H9 (cell line): Measurements from ENCODE around the gene SPTLC1. TPM values are rescaled to one million over a fixed set of nuclear protein-coding genes. Genes with fewer than 3 reads are reported as not detected.

Experiments
- DNase-seq: peaks from one replicate; pipeline ENCODE4 v3.0.0-alpha.2; 2017
- H2AFZ ChIP-seq: one replicate; pipeline ENCODE4 v1.6.1; 2013; ENCODE audit warnings: mild to moderate bottlenecking, low read length, control low read depth, moderate library complexity
- H2AK5ac ChIP-seq: 2 replicates; pipeline ENCODE4 v1.6.1; 2013; ENCODE audit warnings: low read length, control low read depth, mixed read lengths; ENCODE audit not compliant: insufficient read length
- H2BK120ac ChIP-seq: one replicate; pipeline ENCODE4 v1.6.1; 2013; ENCODE audit warnings: low read depth, mild to moderate bottlenecking, low read length, control low read depth, inconsistent platforms; ENCODE audit not compliant: poor library complexity, severe bottlenecking
- H2BK12ac ChIP-seq: 2 replicates; pipeline ENCODE4 v1.6.1; 2013; ENCODE audit warnings: low read length, control low read depth, mixed read lengths, low read depth; ENCODE audit not compliant: insufficient read length
- H2BK15ac ChIP-seq: 2 replicates; pipeline ENCODE4 v1.6.1; 2013; ENCODE audit warnings: low read depth, low read length, control low read depth
- H2BK20ac ChIP-seq: one replicate; pipeline ENCODE4 v1.6.1; 2013; ENCODE audit warnings: low read depth, mild to moderate bottlenecking, low read length, control low read depth, inconsistent platforms; ENCODE audit not compliant: poor library complexity, severe bottlenecking
- H2BK5ac ChIP-seq: 2 replicates; pipeline ENCODE4 v1.6.1; 2013; ENCODE audit warnings: low read length, control low read depth, mixed read lengths; ENCODE audit not compliant: insufficient read length
- H3K14ac ChIP-seq: 2 replicates; pipeline ENCODE4 v1.6.1; 2013; ENCODE audit warnings: low read length, control low read depth; ENCODE audit not compliant: insufficient read depth
- H3K18ac ChIP-seq: 2 replicates; pipeline ENCODE4 v1.6.1; 2013; ENCODE audit warnings: low read depth, mild to moderate bottlenecking, mixed read lengths, low read length, control low read depth; ENCODE audit not compliant: insufficient read length
- H3K23ac ChIP-seq: 2 replicates; pipeline ENCODE4 v1.6.1; 2013; ENCODE audit warnings: low read length, control low read depth, mixed read lengths, low read depth; ENCODE audit not compliant: insufficient read length
- H3K23me2 ChIP-seq: 2 replicates; pipeline ENCODE4 v1.6.1; 2013; ENCODE audit warnings: low read depth, mild to moderate bottlenecking, mixed read lengths, low read length, control low read depth; ENCODE audit not compliant: insufficient read length, poor library complexity, severe bottlenecking
- H3K27ac ChIP-seq: 2 replicates; pipeline ENCODE4 v1.5.1; 2013; ENCODE audit warnings: low read length, control low read depth, mixed read lengths, low read depth; ENCODE audit not compliant: insufficient read length
- H3K27me3 ChIP-seq: 2 replicates; pipeline ENCODE4 v1.6.1; 2013; ENCODE audit warnings: low read length, control low read depth, inconsistent platforms; ENCODE audit not compliant: insufficient read depth
- H3K4ac ChIP-seq: 2 replicates; pipeline ENCODE4 v1.6.1; 2013; ENCODE audit warnings: low read depth, mild to moderate bottlenecking, control low read depth, inconsistent platforms, low read length, moderate library complexity
- H3K4me1 ChIP-seq: 2 replicates; pipeline ENCODE4 v1.6.1; 2013; ENCODE audit warnings: low read length, control low read depth, inconsistent platforms; ENCODE audit not compliant: insufficient read depth
- H3K4me2 ChIP-seq: 2 replicates; pipeline ENCODE4 v1.6.1; 2013; ENCODE audit warnings: low read length, control low read depth, mixed read lengths; ENCODE audit not compliant: insufficient read length, insufficient read depth
- H3K56ac ChIP-seq: 2 replicates; pipeline ENCODE4 v1.6.1; 2013; ENCODE audit warnings: low read depth, mild to moderate bottlenecking, mixed read lengths, low read length, control low read depth; ENCODE audit not compliant: insufficient read length
- H3K79me1 ChIP-seq: 2 replicates; pipeline ENCODE4 v1.6.1; 2013; ENCODE audit warnings: low read depth, mild to moderate bottlenecking, moderate library complexity, low read length, control low read depth, inconsistent platforms; ENCODE audit not compliant: insufficient read depth, poor library complexity, severe bottlenecking
- H3K79me2 ChIP-seq: 2 replicates; pipeline ENCODE4 v1.6.1; 2013; ENCODE audit warnings: low read length, control low read depth, inconsistent platforms; ENCODE audit not compliant: insufficient read depth
- H3K9ac ChIP-seq: 2 replicates; pipeline ENCODE4 v1.6.1; 2013; ENCODE audit warnings: low read length, control low read depth, mixed read lengths; ENCODE audit not compliant: insufficient read length; ENCODE audit errors: extremely low read depth
- H3K9me3 ChIP-seq: one replicate; pipeline ENCODE4 v1.6.1; 2013; ENCODE audit warnings: low read depth, low read length, inconsistent platforms; ENCODE audit not compliant: control insufficient read depth
- H3T11ph ChIP-seq: one replicate; pipeline ENCODE4 v1.6.1; 2013; ENCODE audit warnings: mild to moderate bottlenecking, low read length, control low read depth, inconsistent platforms
- H4K20me1 ChIP-seq: one replicate; pipeline ENCODE4 v1.6.1; 2013; ENCODE audit not compliant: control insufficient read depth, insufficient read length, insufficient read depth
- H4K5ac ChIP-seq: 2 replicates; pipeline ENCODE4 v1.6.1; 2013; ENCODE audit warnings: low read depth, mild to moderate bottlenecking, mixed read lengths, low read length, control low read depth; ENCODE audit not compliant: insufficient read length
- H4K8ac ChIP-seq: replicated peaks from 2 replicates; pipeline ENCODE4 v1.6.1; 2013; ENCODE audit warnings: low read length, control low read depth, mixed read lengths, low read depth; ENCODE audit not compliant: insufficient read length
- H4K91ac ChIP-seq: 2 replicates; pipeline ENCODE4 v1.6.1; 2013; ENCODE audit warnings: low read depth, mild to moderate bottlenecking, moderate library complexity, mixed read lengths, low read length, control low read depth; ENCODE audit not compliant: insufficient read length
- H3K27ac Mint-ChIP-seq, 3 experiments: 2 replicates in 2 of 3; 3 replicates in 1 of 3; pipeline ENCODE4 v1.8.0; 2020 to 2021; ENCODE audit warnings: mixed read lengths in 3 of 3, mild to moderate bottlenecking in 1 of 3, moderate library complexity in 1 of 3
- H3K27me3 Mint-ChIP-seq: 2 replicates; pipeline ENCODE4 v1.8.0; 2021; ENCODE audit warnings: low read depth, mild to moderate bottlenecking, moderate library complexity, mixed read lengths
- H3K36me3 Mint-ChIP-seq, 3 experiments: 2 replicates in 2 of 3; 3 replicates in 1 of 3; pipeline ENCODE4 v1.8.0; 2020 to 2021; ENCODE audit warnings: low read depth in 3 of 3, mixed read lengths in 3 of 3; ENCODE audit not compliant: insufficient read depth in 1 of 3
- H3K4me1 Mint-ChIP-seq, 2 experiments: 2 replicates each; pipeline ENCODE4 v1.8.0; 2020; ENCODE audit warnings: mixed read lengths in 2 of 2
- H3K4me3 Mint-ChIP-seq, 2 experiments: 2 replicates in 1 of 2; 3 replicates in 1 of 2; pipeline ENCODE4 v1.8.0; 2020 to 2021; ENCODE audit warnings: mild to moderate bottlenecking in 2 of 2, mixed read lengths in 2 of 2, moderate library complexity in 1 of 2
- H3K9me3 Mint-ChIP-seq, 2 experiments: 2 replicates in 1 of 2; 3 replicates in 1 of 2; pipeline ENCODE4 v1.8.0; 2020; ENCODE audit warnings: mild to moderate bottlenecking in 2 of 2, mixed read lengths in 2 of 2, moderate library complexity in 1 of 2
- CTCF ChIP-seq: fragments of 200-600 bp; sonication (generic); conservative IDR thresholded peaks from 3 replicates; pipeline ENCODE4 v1.8.0; 2021; ENCODE audit warnings: antibody characterized with exemption, mild to moderate bottlenecking
- WGBS: extraction: QIAGEN DNeasy Blood & Tissue Kit; methylation state at CpG from one replicate; pipeline ENCODE4 v1.1.7; 2013; ENCODE audit warnings: missing lambda C conversion rate, low lambda C conversion rate, mixed read lengths; ENCODE audit not compliant: insufficient read length; ENCODE audit errors: extremely low coverage; 5-methylcytosine and 5-hydroxymethylcytosine counted together
- total RNA-seq: library from RNA; stranded (reverse); gene quantifications from 2 replicates; pipeline ENCODE4 v1.2.1, GENCODE V29; 2021

The SPTLC1 gene
- total RNA-seq, 1 experiment from 2014 or later = 73.5 TPM

- Histone ChIP-seq H3K9me3 (no peaks in the 10 kb centered on the region), H3K4me1 (no peaks in the 10 kb centered on the region), H2AFZ (no peak overlapping the region), H3K27me3 (no peaks in the 10 kb centered on the region), H4K8ac (no peak overlapping the region), H3K23me2 (no peaks in the 10 kb centered on the region), H3K18ac (no peak overlapping the region), H3K9ac (no peak overlapping the region), H2BK5ac (no peak overlapping the region), H3K23ac (no peak overlapping the region), H4K91ac (no peak overlapping the region), H3T11ph (no peak overlapping the region), H3K79me2 (no peaks in the 10 kb centered on the region), H3K27ac (no peak overlapping the region), H2AK5ac (no peak overlapping the region), H3K4ac (no peak overlapping the region), H3K79me1 (no peaks in the 10 kb centered on the region), H4K5ac (no peak overlapping the region), H4K20me1 (no peaks in the 10 kb centered on the region), H2BK12ac (no peak overlapping the region), H3K56ac (no peak overlapping the region), H3K14ac (no peak overlapping the region), H2BK120ac (no peak overlapping the region), H3K4me2 (no peak overlapping the region), H2BK15ac (no peak overlapping the region), H2BK20ac (no peak overlapping the region)
- H3K36me3 Mint-ChIP-seq = no peaks in the 10 kb centered on the region
- H3K27me3 Mint-ChIP-seq = peaks cover 23% of the 10 kb centered on the region
- DNase-seq = no peak
- H3K4me3 Mint-ChIP-seq = no peak overlapping the region
- no peak overlapping the region for H3K27ac Mint-ChIP-seq
- no CpG with 5 or more reads among the region's 1 CpG for WGBS
- no peaks in the 10 kb centered on the region; a peak in 1 of 5 replicates for H3K9me3 Mint-ChIP-seq
- TF ChIP-seq CTCF = no peak
- H3K4me1 Mint-ChIP-seq = peaks cover 8% of the 10 kb centered on the region in 2 experiments
Observed at GRCh38 chr9:92132501-92132900, 17.3 kb upstream of the SPTLC1 start.
